Measurements from ENCODE around the gene CRHR1. TPM values are rescaled to one million over a fixed set of nuclear protein-coding genes. Genes with fewer than 3 reads are reported as not detected.

The CRHR1 gene
- total and polyA plus RNA-seq, 2 experiments from 2014 or later: not detected

DNA sequence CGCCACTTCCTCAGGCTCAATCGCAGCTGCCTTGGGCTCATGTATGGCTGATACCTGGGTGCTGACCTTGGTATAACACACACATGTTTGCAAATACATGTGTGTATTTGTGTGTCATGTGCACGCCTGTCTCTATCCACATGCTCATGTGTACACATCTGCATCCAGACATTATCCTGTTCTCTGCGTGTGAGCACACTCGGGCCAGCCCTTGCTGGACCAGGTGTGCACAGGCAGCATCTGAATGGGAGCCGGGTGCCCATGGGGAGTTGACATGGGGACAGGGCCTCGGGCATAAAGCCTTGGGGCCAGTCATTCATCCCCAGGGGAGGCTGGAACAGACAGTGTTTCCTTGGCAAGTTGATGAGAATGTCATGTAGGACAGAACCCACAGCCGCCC lies 29.1 kb upstream of the CRHR1 start:
- no peak overlapping the region for H3K4me2 ChIP-seq (ENCODE audit: unreplicated experiment)
- H2AFZ ChIP-seq: no peak overlapping the region
- H3K9me2 ChIP-seq (ENCODE audit: insufficient read depth): no peaks in the 10 kb centered on the region
- H3K9me3 ChIP-seq (ENCODE audit: low read depth): no peaks in the 10 kb centered on the region
- no peak for TF ChIP-seq EZH2phosphoT487 (IDR thresholded peaks at IDR 0.05; ENCODE audit: insufficient read depth, low read depth)
- no peaks in the 10 kb centered on the region for H3K36me3 ChIP-seq (ENCODE audit: low read depth)
- no peaks in the 10 kb centered on the region for H3K4me1 ChIP-seq (ENCODE audit: insufficient read depth)
- H3K4me3 ChIP-seq: no peak overlapping the region
- in situ Hi-C loops (cut with MboI): no loop called here
- WGBS, 2 experiments (ENCODE audit: low coverage in 1 of 2, low lambda C conversion rate in 2 of 2, missing lambda C conversion rate in 2 of 2): 47 to 59% methylated on average over 8 of the region's 8 CpGs
- no peaks in the 10 kb centered on the region for H3K79me2 ChIP-seq (ENCODE audit: insufficient read depth)
- H3K9ac ChIP-seq: no peak overlapping the region
- no peak for DNase-seq
- H4K20me1 ChIP-seq (ENCODE audit: insufficient read depth): no peaks in the 10 kb centered on the region
- H3F3A ChIP-seq (ENCODE audit: insufficient read depth): no peaks in the 10 kb centered on the region
- no peak overlapping the region for H3K27ac ChIP-seq
- H3K27me3 ChIP-seq (replicated peaks; ENCODE audit: insufficient read depth): peaks cover 4% of the 10 kb centered on the region; the same call in 1 of the 2 replicates

DNA sequence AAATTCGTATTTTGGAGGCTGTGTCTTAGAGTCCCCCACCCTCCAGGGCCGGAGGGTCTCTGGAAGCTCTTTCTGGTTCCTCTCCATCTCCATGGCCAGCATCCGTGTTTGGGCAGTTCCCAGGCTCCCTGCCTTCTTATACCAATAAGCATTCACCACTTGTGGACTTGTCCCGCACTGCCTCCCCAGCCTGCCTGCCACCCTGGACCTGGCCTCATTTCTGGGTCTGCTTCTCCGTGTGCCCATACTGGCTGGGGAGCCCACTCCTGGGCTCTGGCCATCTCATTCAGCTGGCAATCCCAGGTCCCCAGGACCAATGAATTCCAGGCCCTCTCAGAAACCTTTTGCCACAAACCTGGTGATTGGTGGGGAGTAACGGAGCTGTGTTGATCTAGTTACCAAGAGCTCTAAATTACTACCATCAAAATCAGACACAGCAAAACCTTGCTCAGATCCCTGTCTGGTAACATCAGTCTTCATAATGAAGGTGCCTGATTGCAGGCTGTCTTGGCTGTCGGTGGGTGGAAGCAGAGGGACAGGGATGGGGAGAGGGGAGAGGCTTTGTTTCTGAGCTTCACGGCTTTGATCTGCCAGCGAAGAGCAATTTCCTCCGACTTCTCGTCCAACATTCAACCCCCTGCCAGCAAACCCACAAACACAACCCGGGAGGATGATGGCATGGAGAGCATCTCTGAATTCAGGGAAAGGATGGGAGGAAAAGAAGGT lies 27.7 kb upstream of the CRHR1 start:
- in situ Hi-C loops (cut with MboI): no loop called here
- 34 to 38% methylated on average over 12 of the region's 12 CpGs for WGBS, 2 experiments (ENCODE audit: low coverage in 1 of 2, low lambda C conversion rate in 2 of 2, missing lambda C conversion rate in 2 of 2)

DNA sequence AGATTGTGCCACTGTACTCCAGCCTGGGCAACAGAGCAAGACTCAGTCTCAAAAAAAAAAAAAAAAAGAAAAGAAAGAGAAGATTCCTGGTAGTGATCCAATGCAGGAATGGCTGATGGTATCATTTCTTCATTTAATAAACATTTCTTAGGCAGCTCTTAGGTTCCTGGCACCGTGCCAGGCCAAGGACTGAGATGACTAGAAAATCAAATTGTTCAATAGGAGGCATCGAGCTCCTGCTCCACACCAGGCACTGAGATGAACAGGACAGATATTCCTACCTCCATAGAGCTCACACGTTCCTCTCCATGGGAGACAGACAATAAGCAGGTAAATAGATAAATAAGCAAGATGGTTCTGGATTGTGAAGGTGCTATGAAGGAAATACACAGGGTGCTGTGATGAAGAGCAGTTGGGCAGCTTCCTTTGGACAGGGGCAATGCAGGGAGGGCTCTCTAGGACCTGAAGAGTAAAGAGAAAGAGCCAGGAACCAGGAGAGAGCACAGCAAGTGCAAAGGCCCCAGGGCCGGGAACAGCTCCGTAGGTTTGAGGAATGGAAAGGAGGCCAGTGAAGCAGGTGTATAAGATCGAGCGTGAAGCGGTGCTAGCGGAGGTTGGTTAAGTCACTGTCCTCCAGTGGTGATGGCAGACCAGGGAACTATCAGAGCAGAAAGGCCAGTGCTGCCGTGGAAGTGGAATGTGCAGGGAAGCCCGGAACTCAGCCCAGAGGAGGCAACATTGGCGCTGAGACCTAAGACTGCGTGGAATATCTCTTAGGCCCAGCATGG lies 26.5 kb upstream of the CRHR1 start:
- in situ Hi-C loops (cut with MboI): no loop called here
- H3K27ac ChIP-seq: no peak overlapping the region
- H3K79me2 ChIP-seq (ENCODE audit: insufficient read depth): no peaks in the 10 kb centered on the region
- H3K4me1 ChIP-seq (ENCODE audit: insufficient read depth): no peaks in the 10 kb centered on the region
- H3K9me3 ChIP-seq (ENCODE audit: low read depth): no peaks in the 10 kb centered on the region
- H3F3A ChIP-seq (ENCODE audit: insufficient read depth): no peaks in the 10 kb centered on the region
- TF ChIP-seq EZH2phosphoT487 (IDR thresholded peaks at IDR 0.05; ENCODE audit: insufficient read depth, low read depth) (no peak), EZH2 (IDR thresholded peaks at IDR 0.05; ENCODE audit: insufficient read depth, poor library complexity, severe bottlenecking) (no peak)
- no peak overlapping the region for H3K4me2 ChIP-seq (ENCODE audit: unreplicated experiment)
- DNase-seq: no peak
- H3K9ac ChIP-seq: no peak overlapping the region
- H2AFZ ChIP-seq: no peak overlapping the region
- no peaks in the 10 kb centered on the region for H4K20me1 ChIP-seq (ENCODE audit: insufficient read depth)
- H3K27me3 ChIP-seq (replicated peaks; ENCODE audit: insufficient read depth): no peaks in the 10 kb centered on the region; the same call in 1 of the 2 replicates
- 53 to 61% methylated on average over 13 of the region's 13 CpGs for WGBS, 2 experiments (ENCODE audit: low coverage in 1 of 2, low lambda C conversion rate in 2 of 2, missing lambda C conversion rate in 2 of 2)
- H3K36me3 ChIP-seq (ENCODE audit: low read depth): no peaks in the 10 kb centered on the region
- no peak overlapping the region for H3K4me3 ChIP-seq
- H3K9me2 ChIP-seq (ENCODE audit: insufficient read depth): no peaks in the 10 kb centered on the region

More for the DNA sequence above, 27.7 kb upstream of the CRHR1 start:
- no peaks in the 10 kb centered on the region for H3K79me2 ChIP-seq (ENCODE audit: insufficient read depth)
- H2AFZ ChIP-seq: no peak overlapping the region
- H3K36me3 ChIP-seq (ENCODE audit: low read depth): no peaks in the 10 kb centered on the region
- no peak overlapping the region for H3K9ac ChIP-seq
- TF ChIP-seq EZH2 (IDR thresholded peaks at IDR 0.05; ENCODE audit: insufficient read depth, poor library complexity, severe bottlenecking): no peak
- no peak for TF ChIP-seq EZH2phosphoT487 (IDR thresholded peaks at IDR 0.05; ENCODE audit: insufficient read depth, low read depth)
- H3K27ac ChIP-seq: no peak overlapping the region
- H3F3A ChIP-seq (ENCODE audit: insufficient read depth): no peaks in the 10 kb centered on the region
- no peak overlapping the region for H3K4me2 ChIP-seq (ENCODE audit: unreplicated experiment)
- H3K9me3 ChIP-seq (ENCODE audit: low read depth): no peaks in the 10 kb centered on the region
- no peaks in the 10 kb centered on the region for H3K9me2 ChIP-seq (ENCODE audit: insufficient read depth)
- peaks cover 3% of the 10 kb centered on the region; the same call in 1 of the 2 replicates for H3K27me3 ChIP-seq (replicated peaks; ENCODE audit: insufficient read depth)
- no peaks in the 10 kb centered on the region for H4K20me1 ChIP-seq (ENCODE audit: insufficient read depth)
- DNase-seq: no peak
- H3K4me3 ChIP-seq: no peak overlapping the region
- H3K4me1 ChIP-seq (ENCODE audit: insufficient read depth): no peaks in the 10 kb centered on the region

DNA sequence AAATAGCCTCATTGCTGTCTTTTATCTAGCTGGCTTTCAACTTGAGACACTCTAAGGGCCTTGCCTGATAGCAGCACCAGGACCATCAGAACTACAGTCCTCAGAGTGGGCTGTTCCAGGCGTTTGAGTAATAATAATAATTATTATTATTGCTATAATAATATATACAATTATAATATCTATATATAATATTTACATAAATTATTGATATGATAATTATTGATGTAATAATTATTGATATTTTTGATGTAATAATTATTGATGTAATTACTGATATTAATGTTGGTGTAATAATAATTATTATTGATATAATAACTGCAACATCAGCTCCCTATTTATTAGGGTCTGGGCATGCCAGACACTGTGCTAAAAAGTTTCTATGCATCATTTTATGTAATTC lies 25.6 kb upstream of the CRHR1 start:
- Histone ChIP-seq H2AFZ (no peak overlapping the region), H4K20me1 (ENCODE audit: insufficient read depth) (no peaks in the 10 kb centered on the region), H3K4me2 (ENCODE audit: unreplicated experiment) (no peak overlapping the region), H3K36me3 (ENCODE audit: low read depth) (no peaks in the 10 kb centered on the region), H3K9me2 (ENCODE audit: insufficient read depth) (no peaks in the 10 kb centered on the region), H3K4me1 (ENCODE audit: insufficient read depth) (no peaks in the 10 kb centered on the region), H3K27ac (no peak overlapping the region), H3K79me2 (ENCODE audit: insufficient read depth) (no peaks in the 10 kb centered on the region), H3K9me3 (ENCODE audit: low read depth) (no peaks in the 10 kb centered on the region), H3K9ac (no peak overlapping the region), H3F3A (ENCODE audit: insufficient read depth) (no peaks in the 10 kb centered on the region), H3K4me3 (no peak overlapping the region), H3K27me3 (replicated peaks; ENCODE audit: insufficient read depth) (peaks cover 2% of the 10 kb centered on the region; the same call in 1 of the 2 replicates)
- WGBS, 2 experiments (ENCODE audit: low coverage in 1 of 2, low lambda C conversion rate in 2 of 2, missing lambda C conversion rate in 2 of 2): 9 to 15% methylated on average over 1 of the region's 1 CpG
- no peak for TF ChIP-seq EZH2phosphoT487 (IDR thresholded peaks at IDR 0.05; ENCODE audit: insufficient read depth, low read depth)
- no peak for TF ChIP-seq EZH2 (IDR thresholded peaks at IDR 0.05; ENCODE audit: insufficient read depth, poor library complexity, severe bottlenecking)
- DNase-seq: no peak
- in situ Hi-C loops (cut with MboI): no loop called here

Measured in GM23248 (cell line).